ENCODE results near the gene CAMTA1. TPM values are rescaled to one million over a fixed set of nuclear protein-coding genes. Genes with fewer than 3 reads are reported as not detected.
"Not testable (repeated sequence)": the region's sequence is repeated elsewhere in the genome, so short reads cannot be mapped to it uniquely, and the experiment has no call there.

Gene CAMTA1
- total and polyA plus RNA-seq, 8 donors: 42.8 to 213 (median 118) TPM

- DNase-seq: peak; percentile 0 to 17
- H3K9me3 ChIP-seq: no peaks in the 10 kb centered on the region
- no peaks in the 10 kb centered on the region for H3K36me3 ChIP-seq
- TF ChIP-seq POLR2A (IDR thresholded peaks at IDR 0.05) (no peak), CTCF (IDR thresholded peaks at IDR 0.05) (no peak)
- no peak overlapping the region for H3K4me3 ChIP-seq
- WGBS, 5 donors: 78 to 92% (median 84%) methylated on average over 5 of the region's 5 CpGs
- intact Hi-C loops (cut with DNase I; ENCODE audit: low total_unique reads): no loop called here
- no peaks in the 10 kb centered on the region for H3K4me1 ChIP-seq
- no peaks in the 10 kb centered on the region for H3K27me3 ChIP-seq
- no peak overlapping the region for H3K27ac ChIP-seq
Observed at GRCh38 chr1:7408771-7409150, 623.5 kb downstream of the CAMTA1 start.

DNA sequence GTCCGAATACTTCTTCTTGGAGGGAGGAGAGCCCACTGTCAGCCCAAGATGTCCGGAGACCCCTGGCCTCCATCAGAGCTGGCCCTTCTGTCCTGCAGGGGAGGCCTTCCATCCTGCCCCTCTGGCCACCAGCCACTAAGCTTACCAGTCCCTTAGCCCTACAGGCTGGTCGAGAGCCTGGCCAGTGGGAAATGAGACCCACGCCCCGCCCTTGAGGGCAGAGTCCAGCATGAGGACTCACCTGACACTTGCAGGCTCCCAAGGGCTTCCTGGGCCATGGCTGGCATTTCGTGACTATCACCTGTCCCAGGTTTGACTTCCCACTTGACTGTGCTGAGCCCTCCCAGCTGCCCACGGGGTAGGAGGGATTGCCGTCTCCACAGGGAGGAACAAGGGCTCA is 624.0 kb downstream of the CAMTA1 start:
- H3K9me3 ChIP-seq: no peaks in the 10 kb centered on the region
- H3K27me3 ChIP-seq: no peaks in the 10 kb centered on the region
- no peak overlapping the region for H3K27ac ChIP-seq
- H3K4me3 ChIP-seq: no peak overlapping the region
- no peaks in the 10 kb centered on the region for H3K36me3 ChIP-seq
- H3K4me1 ChIP-seq: no peaks in the 10 kb centered on the region
- WGBS, 5 donors: 70 to 81% (median 74%) methylated on average over 5 to 8 of the region's 8 CpGs
- DNase-seq: peak; percentile 0 to 24
- intact Hi-C loops (cut with DNase I; ENCODE audit: low total_unique reads): no loop called here
- TF ChIP-seq POLR2AphosphoS5 (IDR thresholded peaks at IDR 0.05) (no peak), CTCF (IDR thresholded peaks at IDR 0.05) (no peak), POLR2A (IDR thresholded peaks at IDR 0.05) (no peak), EP300 (IDR thresholded peaks at IDR 0.05) (no peak)

- Histone ChIP-seq H3K9me3 (no peaks in the 10 kb centered on the region), H3K4me3 (no peak overlapping the region), H3K27ac (no peak overlapping the region), H3K4me1 (no peaks in the 10 kb centered on the region), H3K27me3 (no peaks in the 10 kb centered on the region), H3K36me3 (no peaks in the 10 kb centered on the region)
- no peak for DNase-seq
- no peak for TF ChIP-seq EP300 (IDR thresholded peaks at IDR 0.05)
- TF ChIP-seq POLR2AphosphoS5 (IDR thresholded peaks at IDR 0.05): no peak
- TF ChIP-seq POLR2A (IDR thresholded peaks at IDR 0.05): no peak
- TF ChIP-seq CTCF (IDR thresholded peaks at IDR 0.05): no peak
- WGBS, 5 donors: 65 to 89% (median 77%) methylated on average over 9 to 10 of the region's 10 CpGs
- intact Hi-C loops (cut with DNase I; ENCODE audit: low total_unique reads): no loop called here
Observed at GRCh38 chr1:7410156-7410555, 624.9 kb downstream of the CAMTA1 start.

DNA sequence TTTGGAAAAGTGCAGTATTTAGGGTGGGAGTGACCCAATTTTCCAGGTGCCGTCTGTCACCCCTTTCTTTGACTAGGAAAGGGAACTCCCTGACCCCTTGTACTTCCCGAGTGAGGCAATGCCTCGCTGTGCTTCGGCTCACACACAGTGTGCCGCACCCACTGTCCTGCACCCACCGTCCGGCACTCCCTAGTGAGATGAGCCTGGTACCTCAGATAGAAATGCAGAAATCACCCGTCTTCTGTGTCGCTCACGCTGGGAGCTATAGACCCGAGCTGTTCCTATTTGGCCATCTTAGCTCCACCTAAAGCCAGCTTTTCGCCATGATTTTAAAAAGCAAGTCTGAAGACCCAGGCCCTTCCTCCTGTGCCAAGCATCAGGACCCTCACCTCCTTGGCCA is 632.4 kb downstream of the CAMTA1 start:
- H3K27me3 ChIP-seq; H3K9me3 ChIP-seq; H3K4me3 ChIP-seq; DNase-seq; H3K36me3 ChIP-seq; intact Hi-C loops (cut with DNase I; ENCODE audit: low total_unique reads); H3K4me1 ChIP-seq; H3K27ac ChIP-seq: not testable (repeated sequence)
- WGBS, 5 donors: 79 to 96% (median 86%) methylated on average over 11 to 12 of the region's 12 CpGs

DNA sequence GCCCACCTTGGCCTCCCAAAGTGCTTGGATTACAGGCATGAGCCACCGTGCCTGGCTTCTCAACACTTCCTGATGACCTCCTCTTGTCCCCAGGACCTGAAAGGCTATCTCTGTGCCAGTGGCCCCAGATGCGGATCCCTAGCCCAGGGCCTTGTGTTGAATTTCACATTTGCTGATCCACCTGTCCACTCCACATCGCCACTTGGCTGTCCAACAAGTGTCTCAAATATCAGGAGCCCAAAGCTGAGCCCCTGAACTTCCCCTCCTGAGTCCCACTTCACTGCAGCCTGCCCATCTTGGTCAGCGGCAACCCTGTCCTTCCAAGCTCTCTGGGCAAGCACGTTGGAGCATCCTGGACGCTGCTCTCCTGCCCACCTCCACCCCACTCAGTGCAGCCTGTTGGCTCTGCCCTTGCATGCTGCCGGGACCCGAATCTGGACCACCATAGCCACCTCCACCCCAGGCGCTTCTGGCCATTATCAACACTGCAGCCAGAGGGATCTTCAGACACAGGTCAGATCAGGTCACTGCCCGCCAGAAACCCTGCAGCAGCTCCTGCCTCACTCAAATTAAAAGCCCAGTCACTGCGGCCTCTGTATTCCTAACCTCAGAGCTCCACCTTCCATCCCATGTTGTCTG is 633.3 kb downstream of the CAMTA1 start:
- Histone ChIP-seq H3K27me3 (peaks cover 0 to 9% (median 0%) of the 10 kb centered on the region in 3 donors), H3K4me1 (no peaks in the 10 kb centered on the region), H3K9me3 (peaks cover 0 to 5% (median 0%) of the 10 kb centered on the region in 4 donors), H3K27ac (no peak overlapping the region), H3K36me3 (no peaks in the 10 kb centered on the region), H3K4me3 (no peak overlapping the region)
- 73 to 78% (median 77%) methylated on average over 10 to 11 of the region's 11 CpGs for whole genome bisulfite sequencing, 5 donors
- TF ChIP-seq POLR2A (IDR thresholded peaks at IDR 0.05) (no peak), EP300 (IDR thresholded peaks at IDR 0.05) (no peak), POLR2AphosphoS5 (IDR thresholded peaks at IDR 0.05) (no peak), CTCF (IDR thresholded peaks at IDR 0.05) (no peak)
- intact Hi-C loops (cut with DNase I; ENCODE audit: low total_unique reads): no loop called here
- peak in 1 of 2 donors; percentile 20 for DNase-seq

All from stomach (tissue), 9 donors.